ENCODE measurements around the gene DNAJC27.

DNAJC27 gene

DNA sequence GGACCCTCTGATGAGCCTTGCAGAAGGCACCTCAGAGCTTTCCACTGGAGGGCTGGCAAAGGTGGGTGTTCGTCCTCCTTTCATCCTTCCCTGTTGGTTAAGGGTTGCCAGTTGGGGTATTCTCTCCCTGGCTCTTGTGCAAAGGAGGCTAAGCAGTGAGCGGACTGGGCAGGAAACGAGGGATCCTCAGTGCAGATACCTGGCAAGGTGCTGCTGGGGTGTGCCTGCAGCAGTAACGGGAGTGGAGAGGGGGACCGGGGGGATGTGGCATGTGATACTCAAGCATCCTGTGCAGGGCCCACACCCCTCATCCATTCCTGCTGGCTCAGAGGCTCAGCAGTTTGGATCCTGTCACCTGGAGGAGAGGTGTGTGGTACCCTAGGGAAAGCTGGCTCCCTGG is 47.5 kb downstream of the DNAJC27 start:
- no peak for FAIRE-seq

- FAIRE-seq: no peak
Measured at GRCh38 chr2:24923106-24923505, 48.6 kb downstream of the DNAJC27 start.

DNA sequence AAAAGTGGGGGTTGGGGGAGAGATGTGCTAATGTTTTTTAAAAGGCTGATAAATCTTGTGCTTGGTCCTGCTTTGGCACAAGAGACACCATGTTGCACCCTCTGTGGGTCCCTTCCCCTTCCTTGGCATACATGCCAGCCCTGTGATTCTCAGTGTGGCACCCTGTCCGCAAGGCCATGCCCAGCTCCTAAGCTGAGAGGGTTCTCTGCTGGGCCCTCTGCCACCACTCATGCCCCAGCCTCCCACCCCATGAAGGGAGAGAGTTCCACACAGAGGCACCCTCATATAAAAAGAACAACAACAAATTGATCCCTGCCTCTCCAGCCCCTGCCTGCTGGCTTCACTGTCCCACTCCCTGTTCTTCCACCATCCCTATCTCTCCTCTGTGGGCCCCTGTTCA is 49.2 kb downstream of the DNAJC27 start:
- no peak for FAIRE-seq

GRCh38 chr2:24920809-24921441 is 50.8 kb downstream of the DNAJC27 start:
- FAIRE-seq: no peak

DNA sequence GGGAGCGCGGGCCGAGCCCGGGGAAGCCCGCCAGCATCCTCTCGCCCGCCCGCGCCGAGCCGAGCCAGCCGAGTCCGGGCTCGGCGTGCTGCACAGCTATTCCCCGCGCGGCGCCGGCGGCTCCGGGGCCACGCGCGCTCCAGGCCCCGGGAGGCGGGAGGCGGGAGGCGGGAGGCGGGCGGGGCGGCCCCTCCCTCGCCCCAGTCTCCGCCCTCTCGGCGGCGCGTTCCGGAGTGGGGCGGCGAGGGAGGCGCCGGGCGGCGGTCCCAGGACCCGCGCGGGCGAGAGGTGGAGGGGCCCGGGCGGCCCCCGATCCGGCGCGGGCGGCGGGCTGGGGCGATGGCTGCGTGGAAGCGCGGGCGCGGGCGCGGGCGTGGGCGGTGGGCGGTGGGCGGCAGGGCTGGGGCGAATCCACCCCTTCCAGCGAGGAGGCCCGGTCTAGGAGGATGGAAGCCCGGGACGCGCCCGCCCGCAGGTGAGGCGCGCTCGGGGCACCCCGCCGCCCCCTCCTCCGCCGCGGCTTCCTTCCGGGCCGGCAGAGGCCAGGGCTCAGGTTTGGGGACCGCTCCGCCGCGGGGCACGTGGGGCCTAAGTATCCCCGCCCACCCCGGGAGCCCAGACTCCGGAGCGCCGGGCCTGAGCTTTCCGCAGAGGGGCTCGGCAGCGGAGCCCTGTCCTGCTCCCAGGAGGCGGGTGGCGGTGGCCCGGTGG is 51.5 kb downstream of the DNAJC27 start, which contains the start of gene ADCY3:
ADCY3 (minus strand) TSS at position 140 of the 711 bp plus-strand sequence. CDS start 1,250 bp downstream, outside the sequence.
- FAIRE-seq: no peak

DNA sequence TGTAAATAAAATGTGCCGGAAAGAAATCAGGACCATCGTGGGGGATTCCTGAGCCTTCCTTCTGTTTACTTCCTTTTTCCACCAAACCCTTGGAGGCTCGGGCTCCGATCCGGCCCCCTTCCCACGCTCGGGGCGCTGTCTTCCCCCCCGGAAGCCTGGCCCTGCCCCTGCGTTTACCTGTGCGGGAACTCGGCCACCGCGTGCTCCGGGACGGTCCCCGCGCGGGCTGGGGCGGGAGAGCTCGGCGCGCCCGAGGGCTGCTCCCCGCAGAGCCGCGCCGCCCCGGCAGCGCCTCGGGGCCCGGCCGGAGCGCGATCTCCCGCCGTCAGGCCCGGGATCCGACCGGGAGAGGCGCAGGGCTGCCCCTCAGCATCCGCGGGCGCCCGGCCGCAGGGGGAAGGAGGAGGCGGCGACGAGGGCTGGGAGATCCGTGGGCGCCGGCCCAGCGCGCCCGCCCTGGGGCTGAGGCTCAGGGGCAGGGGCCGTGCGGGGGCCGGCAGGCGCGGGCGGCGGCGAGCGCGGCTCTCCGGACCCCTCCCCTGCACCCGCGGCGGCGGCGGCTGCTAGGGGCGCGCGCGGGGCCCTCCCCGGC is 52.2 kb downstream of the DNAJC27 start:
- no peak for FAIRE-seq

DNA sequence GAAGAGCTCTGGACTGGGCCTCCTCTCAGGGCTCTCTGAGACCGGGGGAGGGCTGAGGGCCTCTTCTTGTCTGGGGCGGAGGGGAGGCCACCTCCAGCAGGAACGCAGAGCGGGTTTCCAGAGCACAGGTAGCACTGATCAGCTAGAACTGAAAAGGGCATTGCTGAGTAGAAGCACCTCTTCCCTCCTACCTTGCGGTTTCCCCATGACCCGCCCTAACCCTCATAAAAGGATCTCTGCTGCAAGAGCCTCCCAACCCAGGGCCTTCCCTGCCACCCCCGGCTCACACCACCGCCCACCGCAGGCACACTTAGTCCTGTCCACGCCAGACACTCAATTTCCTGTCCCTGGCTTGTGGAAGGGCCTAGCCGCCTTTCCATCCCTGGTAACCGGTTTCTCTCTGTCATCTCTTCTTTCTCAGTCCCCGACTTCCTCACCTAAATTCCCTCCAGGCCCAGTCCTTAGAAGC is 52.7 kb downstream of the DNAJC27 start:
- FAIRE-seq: no peak

DNA sequence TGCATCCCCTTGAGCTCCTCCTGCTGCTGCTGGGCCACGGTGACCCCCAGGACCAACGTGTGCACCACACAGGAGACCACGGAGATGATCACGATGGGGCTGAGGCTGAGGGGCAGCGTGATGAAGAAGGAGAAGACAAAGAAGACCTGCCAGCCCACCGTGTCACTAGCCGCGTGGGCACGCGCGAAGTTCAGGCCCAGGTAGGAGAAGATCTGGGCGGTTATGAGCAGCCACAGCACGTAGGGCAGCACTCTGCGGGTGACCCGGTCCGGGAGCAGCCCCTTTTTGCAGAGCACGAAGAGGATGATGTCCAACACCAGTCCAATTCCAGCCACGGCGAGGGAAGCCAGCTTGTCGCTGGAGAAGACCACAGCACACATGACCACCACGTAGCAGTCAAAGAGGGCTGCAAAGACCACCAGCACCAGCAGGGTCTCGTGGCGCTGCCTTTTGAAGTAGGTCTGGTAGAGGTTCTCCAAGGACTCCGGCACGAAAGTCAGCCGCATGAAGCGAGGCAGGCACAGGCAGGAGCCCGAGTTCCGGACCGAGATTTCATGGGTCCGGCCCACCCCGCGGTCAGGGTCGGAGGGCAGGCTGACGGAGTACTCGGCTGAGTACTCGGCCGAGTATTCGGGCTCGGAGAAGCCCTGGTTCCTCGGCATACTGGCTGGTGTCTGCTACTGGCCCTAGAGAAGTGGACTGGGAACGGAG is 53.3 kb downstream of the DNAJC27 start:
- FAIRE-seq: no peak

GRCh38 chr2:24917731-24918325 is 53.9 kb downstream of the DNAJC27 start:
- FAIRE-seq: no peak

GRCh38 chr2:24917086-24917485 is 54.7 kb downstream of the DNAJC27 start:
- no peak for FAIRE-seq

- no peak for FAIRE-seq
Measured at GRCh38 chr2:24915796-24916195, 56.0 kb downstream of the DNAJC27 start.

GRCh38 chr2:24915175-24915574 is 56.6 kb downstream of the DNAJC27 start:
- no peak for FAIRE-seq

DNA sequence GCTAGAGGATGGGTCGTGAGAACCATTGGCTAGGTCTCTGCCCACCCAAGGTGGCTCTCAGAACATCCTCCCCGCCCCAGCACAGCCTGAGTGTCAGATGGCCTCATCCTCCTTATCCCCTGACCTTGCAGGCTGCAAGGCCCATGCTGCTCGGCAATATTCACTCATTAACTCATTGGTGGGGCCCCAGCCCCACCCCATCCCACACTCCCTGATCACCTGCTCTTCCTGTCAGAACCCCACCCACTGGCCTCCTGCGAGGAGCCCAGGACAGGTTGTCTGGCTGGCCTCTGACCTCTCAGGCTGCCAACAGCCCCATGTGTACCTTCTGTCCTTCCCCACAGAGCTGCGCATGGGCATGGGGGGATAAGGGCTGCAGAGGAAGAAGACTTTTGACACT is 57.0 kb downstream of the DNAJC27 start:
- FAIRE-seq: no peak

- no peak for FAIRE-seq
Measured at GRCh38 chr2:24913911-24914310, 57.8 kb downstream of the DNAJC27 start.

DNA sequence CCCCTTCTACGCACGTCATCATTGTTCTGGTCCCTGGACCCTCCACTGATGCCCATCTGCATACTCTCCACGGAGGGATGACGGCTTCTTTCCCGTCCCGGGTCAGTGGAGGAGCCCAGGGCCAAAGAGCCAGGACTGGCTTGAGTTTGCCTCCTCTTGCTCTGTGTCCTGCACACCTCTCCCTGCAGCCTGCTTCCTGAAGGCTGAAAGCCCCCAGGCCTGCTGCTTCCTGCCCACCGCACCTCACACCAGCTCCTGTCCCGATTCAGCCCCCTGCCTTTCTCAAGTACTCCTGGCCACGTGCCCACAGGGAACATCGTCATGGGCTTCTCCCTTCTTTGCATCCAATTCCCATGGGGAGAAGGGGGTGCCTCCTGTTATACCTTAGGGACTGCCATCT is 58.8 kb downstream of the DNAJC27 start:
- FAIRE-seq: no peak

DNA sequence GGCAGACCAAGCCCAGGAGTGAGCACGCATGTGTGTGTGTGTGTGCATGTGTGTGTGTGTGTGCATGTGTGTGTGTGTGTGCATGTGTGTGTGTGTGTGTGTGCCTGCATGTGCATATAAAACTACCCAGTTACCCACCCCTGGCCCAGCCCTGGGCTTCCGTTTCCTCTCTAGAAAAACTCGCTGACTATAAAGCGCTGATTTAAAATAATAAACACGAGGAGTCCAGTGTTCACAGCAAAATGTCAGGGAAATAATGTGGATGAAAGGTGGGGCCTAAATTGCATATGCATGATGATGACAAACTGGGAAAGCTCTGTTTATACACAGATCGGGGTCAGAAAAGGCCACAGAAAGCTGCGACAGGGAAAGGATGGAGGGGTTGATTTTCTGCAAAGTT is 59.2 kb downstream of the DNAJC27 start:
- FAIRE-seq: no peak

- FAIRE-seq: no peak
Measured at GRCh38 chr2:24910245-24910644, 61.5 kb downstream of the DNAJC27 start.

DNA sequence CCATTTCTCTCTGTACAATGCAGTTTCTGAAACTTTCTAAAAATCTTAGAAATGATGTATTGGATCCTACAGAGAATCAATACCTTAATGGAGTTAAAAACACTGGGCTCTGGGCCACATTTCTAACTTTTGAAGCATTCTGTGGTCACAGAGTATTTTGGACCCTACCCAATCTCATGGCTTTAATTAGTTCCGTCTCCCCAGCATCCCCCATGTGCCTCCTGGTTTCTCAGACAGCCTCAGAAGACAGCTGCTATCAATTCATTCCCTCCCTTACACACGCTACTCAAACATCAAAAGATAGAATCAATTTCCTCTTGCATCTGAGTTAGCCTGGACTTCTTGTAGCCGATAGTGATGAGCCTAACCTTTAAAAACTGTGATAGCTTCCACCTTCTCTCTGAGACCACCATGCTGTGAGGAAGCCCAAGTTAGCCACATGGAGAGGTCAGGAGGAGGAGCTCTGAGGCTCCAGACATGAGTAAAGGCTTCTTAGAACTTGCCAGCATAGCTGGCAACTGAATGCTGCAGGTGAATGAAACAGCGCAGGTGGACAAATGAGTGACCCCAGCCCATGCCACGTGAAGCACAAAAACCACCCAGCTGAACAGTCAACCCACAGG is 62.1 kb downstream of the DNAJC27 start:
- FAIRE-seq: no peak

- no peak for FAIRE-seq
Measured at GRCh38 chr2:24908461-24908901, 63.3 kb downstream of the DNAJC27 start.

DNA sequence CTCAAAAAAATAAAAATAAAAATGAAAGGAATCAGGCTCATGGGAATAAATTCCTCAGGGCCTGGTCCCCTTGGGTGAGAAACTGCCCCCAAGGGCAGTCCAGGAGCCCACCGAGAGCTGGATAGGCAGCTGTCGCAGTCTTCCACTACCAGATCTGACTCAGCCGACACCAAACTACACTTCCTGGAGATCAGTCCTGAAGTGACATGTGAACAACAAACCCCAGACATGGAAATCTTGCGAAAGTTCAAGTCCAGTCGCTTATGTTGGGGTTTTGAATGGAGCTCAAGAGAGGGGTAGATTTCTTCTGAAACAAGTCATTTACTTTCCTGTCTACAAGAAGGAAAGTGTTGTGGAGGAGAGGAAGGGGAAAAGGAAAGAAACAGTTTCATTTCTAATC is 64.6 kb downstream of the DNAJC27 start:
- no peak for FAIRE-seq

GRCh38 chr2:24906466-24906865 is 65.3 kb downstream of the DNAJC27 start:
- FAIRE-seq: no peak
